Measurements from ENCODE around the gene HPCAL1. TPM values are rescaled to one million over a fixed set of nuclear protein-coding genes. Genes with fewer than 3 reads are reported as not detected.

The HPCAL1 gene
- total RNA-seq, 1 experiment from 2014 or later = 312 TPM

DNA sequence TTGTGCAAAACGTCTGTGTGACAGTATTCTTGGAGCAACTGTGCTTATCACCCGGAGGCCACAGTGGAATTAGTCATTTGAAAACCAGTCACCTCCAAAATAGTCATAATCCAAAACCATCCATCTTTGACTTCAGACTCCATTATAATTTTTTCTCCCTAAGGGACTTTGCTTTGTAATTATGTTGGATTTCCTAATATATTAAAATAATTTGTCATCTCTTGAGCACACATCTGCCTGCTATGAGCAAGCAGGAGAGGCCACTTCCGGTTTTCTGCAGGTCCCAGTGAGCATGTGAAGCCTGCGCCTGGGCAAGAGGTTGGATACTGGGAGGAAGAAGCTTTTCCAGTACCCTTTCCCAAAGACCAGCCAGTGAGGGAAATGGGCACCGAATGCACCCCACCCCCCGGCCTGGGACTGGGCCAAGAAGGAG, 87.7 kb downstream of the HPCAL1 start:
- peak overlapping the region; percentile 49 for H3K4me2 ChIP-seq (ENCODE audit: low read length)

GRCh38 chr2:10392100-10392499, 89.4 kb downstream of the HPCAL1 start:
- Histone ChIP-seq H3K9me2 (replicated peaks; ENCODE audit: low read length) (no peaks in the 10 kb centered on the region), H3K79me2 (ENCODE audit: low read length) (peaks cover 98% of the 10 kb centered on the region)
- CTCF ChIA-PET = no interaction called here

More for the DNA sequence above, 87.7 kb downstream of the HPCAL1 start:
- Histone ChIP-seq H3F3A (ENCODE audit: low read length, unreplicated experiment) (peaks cover 7% of the 10 kb centered on the region), H3K36me3 (ENCODE audit: low read depth, low read length) (peaks cover 9% of the 10 kb centered on the region), H2AFZ (ENCODE audit: low read length) (no peak overlapping the region), H3K9me3 (ENCODE audit: low read length) (no peaks in the 10 kb centered on the region), H3K4me3 (ENCODE audit: low read length) (peak overlapping the region; percentile 16; the same call in 1 of the 2 replicates), H3K27me3 (ENCODE audit: low read length) (no peaks in the 10 kb centered on the region), H3K27ac (ENCODE audit: low read length) (peak overlapping the region; percentile 95), H3K9me2 (replicated peaks; ENCODE audit: low read length) (no peaks in the 10 kb centered on the region), H4K20me1 (ENCODE audit: low read length) (no peaks in the 10 kb centered on the region), H3K79me2 (ENCODE audit: low read length) (peaks cover 98% of the 10 kb centered on the region), H3K4me1 (ENCODE audit: insufficient read depth, low read length) (peaks cover 75% of the 10 kb centered on the region), H3K9ac (ENCODE audit: low read length) (peak overlapping the region; percentile 59)
- CTCF ChIA-PET = interaction anchor here (2.3 kb wide), 1 partner anchor 18 kb away, joined by 9 read pairs; no protein-coding TSS in a partner anchor
- peak; percentile 51 for ATAC-seq
- TF ChIP-seq EZH2phosphoT487 (IDR thresholded peaks at IDR 0.05; ENCODE audit: borderline replicate concordance, low read length) = no peak
- TF ChIP-seq CTCF (conservative IDR thresholded peaks at IDR 0.05; ENCODE audit: low read depth, low read length) = no peak
- TF ChIP-seq EZH2 (IDR thresholded peaks at IDR 0.05; ENCODE audit: low read length, unreplicated experiment) = no peak
- intact Hi-C loops (cut with micrococcal nuclease) = loop anchor here (2.0 kb wide), 1 partner anchor 14 kb away; no protein-coding TSS in a partner anchor
- DNase-seq = peak; percentile 79
- no TSS peak for BruUV-seq (replicated peaks)
- POLR2A ChIA-PET (ENCODE audit: unreplicated experiment) = interaction anchor here (1.4 kb wide), 1 partner anchor 18 kb away, joined by 5 read pairs; no protein-coding TSS in a partner anchor

More at GRCh38 chr2:10392100-10392499, 89.4 kb downstream of the HPCAL1 start:
- Histone ChIP-seq H3K36me3 (ENCODE audit: low read depth, low read length) (peaks cover 9% of the 10 kb centered on the region), H3K27me3 (ENCODE audit: low read length) (no peaks in the 10 kb centered on the region), H3K9me3 (ENCODE audit: low read length) (no peaks in the 10 kb centered on the region), H2AFZ (ENCODE audit: low read length) (no peak overlapping the region), H3K4me2 (ENCODE audit: low read length) (no peak overlapping the region), H3F3A (ENCODE audit: low read length, unreplicated experiment) (peaks cover 7% of the 10 kb centered on the region), H4K20me1 (ENCODE audit: low read length) (no peaks in the 10 kb centered on the region), H3K27ac (ENCODE audit: low read length) (no peak overlapping the region), H3K4me3 (ENCODE audit: low read length) (no peak overlapping the region), H3K9ac (ENCODE audit: low read length) (no peak overlapping the region), H3K4me1 (ENCODE audit: insufficient read depth, low read length) (peaks cover 57% of the 10 kb centered on the region)
- DNase-seq = no peak
- ATAC-seq = no peak
- POLR2A ChIA-PET (ENCODE audit: unreplicated experiment) = no interaction called here
- no peak for TF ChIP-seq CTCF (conservative IDR thresholded peaks at IDR 0.05; ENCODE audit: low read depth, low read length)
- no peak for TF ChIP-seq EZH2 (IDR thresholded peaks at IDR 0.05; ENCODE audit: low read length, unreplicated experiment)
- no peak for TF ChIP-seq EZH2phosphoT487 (IDR thresholded peaks at IDR 0.05; ENCODE audit: borderline replicate concordance, low read length)
- BruUV-seq (replicated peaks) = no TSS peak
- intact Hi-C loops (cut with micrococcal nuclease) = no loop called here
